ENCODE measurements around the gene GALNT18.

GRCh38 chr11:11618973-11619435 is 2.8 kb downstream of the GALNT18 start:
- TF ChIP-seq CTCF (IDR thresholded peaks at IDR 0.05) (no peak), POLR2A (IDR thresholded peaks at IDR 0.05) (no peak)

Data from ovary (tissue), 3 donors.